Measurements from ENCODE around the gene SLITRK3.
"Not testable (repeated sequence)": the region's sequence is repeated elsewhere in the genome, so short reads cannot be mapped to it uniquely, and the experiment has no call there.

SLITRK3 gene

GRCh38 chr3:165162883-165163282 lies 33.3 kb downstream of the SLITRK3 start:
- DNase-seq (ENCODE audit: low read depth): no peak

GRCh38 chr3:165159760-165160421 lies 36.3 kb downstream of the SLITRK3 start:
- TF ChIP-seq POLR2A (IDR thresholded peaks at IDR 0.05; ENCODE audit: extremely low read depth, insufficient read length) (no peak), MAX (IDR thresholded peaks at IDR 0.05; ENCODE audit: low read depth, low read length) (no peak), MYC (IDR thresholded peaks at IDR 0.05; ENCODE audit: low read depth, low read length) (no peak)
- DNase-seq (ENCODE audit: low read depth): no peak
- H3K4me3 ChIP-seq (ENCODE audit: low read depth, low read length): no peak overlapping the region

More at GRCh38 chr3:165162883-165163282, 33.3 kb downstream of the SLITRK3 start:
- no peak overlapping the region for H3K4me3 ChIP-seq (ENCODE audit: low read depth, low read length)
- no peak for TF ChIP-seq MAX (IDR thresholded peaks at IDR 0.05; ENCODE audit: low read depth, low read length)
- TF ChIP-seq CTCF (IDR thresholded peaks at IDR 0.05; ENCODE audit: low read depth, low read length): no peak
- no peak for TF ChIP-seq MYC (IDR thresholded peaks at IDR 0.05; ENCODE audit: low read depth, low read length)
- TF ChIP-seq POLR2A (IDR thresholded peaks at IDR 0.05; ENCODE audit: extremely low read depth, insufficient read length): no peak

GRCh38 chr3:165158011-165158410 lies 38.2 kb downstream of the SLITRK3 start:
- DNase-seq (ENCODE audit: low read depth): no peak
- no peak overlapping the region for H3K4me3 ChIP-seq (ENCODE audit: low read depth, low read length)
- no peak for TF ChIP-seq POLR2A (IDR thresholded peaks at IDR 0.05; ENCODE audit: extremely low read depth, insufficient read length)
- TF ChIP-seq MYC (IDR thresholded peaks at IDR 0.05; ENCODE audit: low read depth, low read length): no peak
- no peak for TF ChIP-seq MAX (IDR thresholded peaks at IDR 0.05; ENCODE audit: low read depth, low read length)
- no peak for TF ChIP-seq CTCF (IDR thresholded peaks at IDR 0.05; ENCODE audit: low read depth, low read length)

GRCh38 chr3:165156757-165157420 lies 39.3 kb downstream of the SLITRK3 start:
- DNase-seq (ENCODE audit: low read depth): no peak
- H3K4me3 ChIP-seq (ENCODE audit: low read depth, low read length): no peak overlapping the region
- no peak for TF ChIP-seq MYC (IDR thresholded peaks at IDR 0.05; ENCODE audit: low read depth, low read length)
- TF ChIP-seq POLR2A (IDR thresholded peaks at IDR 0.05; ENCODE audit: extremely low read depth, insufficient read length): no peak
- no peak for TF ChIP-seq MAX (IDR thresholded peaks at IDR 0.05; ENCODE audit: low read depth, low read length)

- TF ChIP-seq CTCF (IDR thresholded peaks at IDR 0.05; ENCODE audit: low read depth, low read length) (no peak), POLR2A (IDR thresholded peaks at IDR 0.05; ENCODE audit: extremely low read depth, insufficient read length) (no peak), MAX (IDR thresholded peaks at IDR 0.05; ENCODE audit: low read depth, low read length) (no peak), MYC (IDR thresholded peaks at IDR 0.05; ENCODE audit: low read depth, low read length) (no peak)
- DNase-seq (ENCODE audit: low read depth): no peak
- H3K4me3 ChIP-seq (ENCODE audit: low read depth, low read length): no peak overlapping the region
Measured at GRCh38 chr3:165148876-165149441, 47.2 kb downstream of the SLITRK3 start.

- DNase-seq (ENCODE audit: low read depth): no peak
- H3K4me3 ChIP-seq (ENCODE audit: low read depth, low read length): no peak overlapping the region
- TF ChIP-seq MAX (IDR thresholded peaks at IDR 0.05; ENCODE audit: low read depth, low read length) (no peak), POLR2A (IDR thresholded peaks at IDR 0.05; ENCODE audit: extremely low read depth, insufficient read length) (no peak), MYC (IDR thresholded peaks at IDR 0.05; ENCODE audit: low read depth, low read length) (no peak), CTCF (IDR thresholded peaks at IDR 0.05; ENCODE audit: low read depth, low read length) (no peak)
Measured at GRCh38 chr3:165144271-165144670, 51.9 kb downstream of the SLITRK3 start.

GRCh38 chr3:165139918-165140317 lies 56.3 kb downstream of the SLITRK3 start:
- not testable (repeated sequence) for DNase-seq (ENCODE audit: low read depth); H3K4me3 ChIP-seq (ENCODE audit: low read depth, low read length)
